ENCODE measurements around the gene TNNT3.

DNA sequence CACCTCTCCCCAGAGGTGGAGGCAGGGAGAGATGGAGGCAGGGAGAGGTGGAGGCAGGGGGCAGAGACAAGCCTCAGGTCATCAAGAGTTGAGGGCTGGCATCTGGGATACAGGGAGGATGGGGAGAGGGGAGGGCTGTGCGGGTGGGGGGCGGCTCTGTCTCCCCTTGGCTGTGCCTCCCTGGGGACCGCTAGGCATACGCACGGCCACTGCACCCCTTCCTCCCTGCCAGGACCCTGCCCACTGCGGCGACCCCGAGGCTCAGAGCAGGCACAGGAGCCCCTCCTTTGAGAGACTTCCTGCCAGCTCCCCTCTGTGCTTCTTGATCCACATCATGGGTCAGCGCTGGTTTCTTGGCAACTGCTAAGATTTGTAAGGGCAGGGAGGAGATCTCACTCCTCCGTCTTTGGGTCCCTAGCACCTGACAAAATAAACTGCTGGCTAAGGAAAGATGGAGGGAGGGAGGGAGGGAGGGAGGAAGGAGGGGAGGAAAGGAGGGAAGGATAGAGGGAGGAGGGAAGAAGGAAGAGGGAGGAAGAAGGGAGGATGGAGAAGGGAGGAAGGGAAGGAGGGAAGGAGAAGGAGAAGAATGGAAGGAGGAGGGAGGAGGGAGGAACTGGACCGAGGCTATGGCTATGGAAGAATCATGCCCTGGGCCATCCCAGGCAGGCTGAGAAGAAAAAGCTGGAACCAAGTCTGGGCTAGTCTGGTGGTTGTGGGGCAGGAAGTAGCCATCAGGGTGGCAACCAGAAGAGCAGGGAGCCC is 46.3 kb upstream of the TNNT3 start:
- TF ChIP-seq, protein P1, sequence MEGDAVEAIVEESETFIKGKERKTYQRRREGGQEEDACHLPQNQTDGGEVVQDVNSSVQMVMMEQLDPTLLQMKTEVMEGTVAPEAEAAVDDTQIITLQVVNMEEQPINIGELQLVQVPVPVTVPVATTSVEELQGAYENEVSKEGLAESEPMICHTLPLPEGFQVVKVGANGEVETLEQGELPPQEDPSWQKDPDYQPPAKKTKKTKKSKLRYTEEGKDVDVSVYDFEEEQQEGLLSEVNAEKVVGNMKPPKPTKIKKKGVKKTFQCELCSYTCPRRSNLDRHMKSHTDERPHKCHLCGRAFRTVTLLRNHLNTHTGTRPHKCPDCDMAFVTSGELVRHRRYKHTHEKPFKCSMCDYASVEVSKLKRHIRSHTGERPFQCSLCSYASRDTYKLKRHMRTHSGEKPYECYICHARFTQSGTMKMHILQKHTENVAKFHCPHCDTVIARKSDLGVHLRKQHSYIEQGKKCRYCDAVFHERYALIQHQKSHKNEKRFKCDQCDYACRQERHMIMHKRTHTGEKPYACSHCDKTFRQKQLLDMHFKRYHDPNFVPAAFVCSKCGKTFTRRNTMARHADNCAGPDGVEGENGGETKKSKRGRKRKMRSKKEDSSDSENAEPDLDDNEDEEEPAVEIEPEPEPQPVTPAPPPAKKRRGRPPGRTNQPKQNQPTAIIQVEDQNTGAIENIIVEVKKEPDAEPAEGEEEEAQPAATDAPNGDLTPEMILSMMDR (IDR thresholded peaks at IDR 0.05), result no peak
- no peak for TF ChIP-seq POLR2AphosphoS5 (IDR thresholded peaks at IDR 0.05)

Measured in stomach (tissue), 4 donors.